SK-N-MC (cell line): Measurements from ENCODE around the gene RYR1.

ENCODE experiments used
- DNase-seq: peaks from one replicate; pipeline ENCODE4 v3.0.0-alpha.2; 2011; ENCODE audit warnings: low read depth, low spot score
- H3K27ac ChIP-seq: fragments of 200-600 bp; sonication (generic); 2 replicates; pipeline ENCODE4 v1.5.1; 2016; ENCODE audit warnings: mixed run types
- H3K36me3 ChIP-seq: fragments of 200-600 bp; sonication (generic); 2 replicates; pipeline ENCODE4 v1.6.1; 2017; ENCODE audit warnings: antibody characterized with exemption, low read length, mixed read lengths; ENCODE audit not compliant: insufficient read depth
- H3K4me3 ChIP-seq: fragments of 200-600 bp; sonication (generic); 2 replicates; pipeline ENCODE4 v1.5.1; 2016
- H3K9ac ChIP-seq: fragments of 200-600 bp; sonication (generic); 2 replicates; pipeline ENCODE4 v1.8.0; 2017; ENCODE audit warnings: mixed run types, mixed read lengths; ENCODE audit not compliant: insufficient read length
- H3K9me3 ChIP-seq: fragments of 200-600 bp; sonication (generic); 2 replicates; pipeline ENCODE4 v1.6.1; 2017; ENCODE audit warnings: low read depth, mild to moderate bottlenecking, antibody characterized with exemption, low read length, moderate library complexity, mixed read lengths
- EZH2 ChIP-seq: fragments of 200-600 bp; sonication (generic); IDR thresholded peaks from one replicate; pipeline ENCODE4 v1.6.1; 2017; ENCODE audit warnings: antibody characterized with exemption
- FOXP2 ChIP-seq: optimal IDR thresholded peaks from 2 replicates; pipeline ENCODE3; 2011; ENCODE audit warnings: mild to moderate bottlenecking, moderate library complexity; ENCODE audit not compliant: insufficient read depth; ENCODE audit errors: extremely low read length, control extremely low read depth
- POLR2AphosphoS5 ChIP-seq: IDR thresholded peaks from 2 replicates; pipeline ENCODE4 v1.6.1; 2012; ENCODE audit warnings: mild to moderate bottlenecking, low read depth, low read length, borderline replicate concordance

RYR1 gene

DNA sequence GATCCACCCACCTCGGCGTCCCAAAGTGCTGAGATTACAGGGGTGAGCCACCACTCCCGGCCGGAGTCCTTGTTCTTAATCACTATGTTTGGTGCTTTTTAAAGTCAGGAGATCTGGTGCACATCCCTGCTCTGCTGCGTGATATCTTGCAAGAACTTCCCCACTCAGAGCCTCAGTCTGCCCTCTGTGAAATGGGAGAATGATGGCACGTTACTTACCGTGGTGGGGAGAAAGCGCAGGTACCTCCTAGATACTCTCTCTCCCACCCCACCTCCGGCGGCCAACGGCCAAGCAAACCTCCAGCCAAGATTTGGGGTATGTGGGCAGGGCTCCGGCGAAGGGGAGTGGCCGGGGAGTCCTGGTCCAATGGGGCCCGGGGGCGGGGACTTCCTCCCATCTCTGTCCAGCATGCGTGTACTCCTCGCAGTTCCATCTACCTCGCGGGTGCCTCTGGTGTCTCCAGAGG is at the start of gene RYR1:
Gene RYR1 (plus strand): TSS at position 424 of the 466 bp plus-strand sequence. CDS start 139 bp downstream, outside the sequence.
- TF ChIP-seq POLR2AphosphoS5 (no peak), EZH2 (no peak), FOXP2 (no peak)
- Histone ChIP-seq H3K27ac (no peak within 1 kb of the TSS), H3K9ac (no peak within 1 kb of the TSS), H3K36me3 (no peaks in the 10 kb centered on the region), H3K4me3 (no peak within 1 kb of the TSS), H3K9me3 (no peaks in the 10 kb centered on the region)
- no peak for DNase-seq

- TF ChIP-seq FOXP2 = no peak
- no peak for TF ChIP-seq EZH2
- TF ChIP-seq POLR2AphosphoS5 = no peak
- H3K36me3 ChIP-seq = peaks cover 31% of the 10 kb centered on the region; the same call in 1 of the 2 replicates
These were observed 49.7 kb upstream of the RYR1 start for GRCh38 chr19:38383743-38384142.

DNA sequence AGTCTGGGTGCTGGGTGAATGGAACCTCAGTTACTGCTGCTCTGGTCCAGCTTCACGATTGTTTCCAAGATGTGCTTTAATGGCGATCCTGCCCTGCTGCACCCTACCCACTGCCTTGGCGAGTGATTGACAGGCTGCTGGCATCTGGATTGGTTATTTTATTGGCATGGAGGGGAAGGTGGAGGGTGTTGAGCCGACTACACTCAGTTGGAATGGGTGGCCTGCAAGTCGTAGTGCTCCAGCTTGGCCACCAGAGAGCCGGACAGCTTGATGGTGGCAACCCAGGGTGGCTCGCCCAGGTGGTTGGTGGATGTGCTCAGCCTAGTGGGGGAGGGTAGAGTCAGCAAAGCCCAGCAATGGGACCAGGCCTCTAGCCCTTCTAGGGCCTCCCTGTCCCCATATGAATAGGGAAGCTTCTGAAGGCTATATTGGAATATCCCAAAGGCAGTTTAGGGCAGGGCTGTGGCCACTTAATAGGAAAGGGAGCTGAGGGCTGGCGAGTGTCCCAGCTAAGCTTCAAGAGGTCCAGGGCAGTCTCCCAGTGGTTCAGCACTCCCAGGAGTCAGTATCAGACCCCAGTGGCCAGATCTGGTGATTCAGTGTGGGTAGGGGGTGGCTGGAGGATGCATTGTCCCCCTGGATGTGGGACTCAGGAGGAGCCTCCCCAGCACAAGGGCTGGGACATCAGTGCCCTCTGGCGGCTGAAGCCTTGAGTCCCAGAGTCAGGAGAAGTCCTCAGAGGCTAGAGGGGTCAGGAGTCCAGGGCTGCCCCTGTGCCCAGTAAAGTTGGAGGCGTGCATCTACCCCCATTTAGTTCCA is 49.1 kb upstream of the RYR1 start:
- Histone ChIP-seq H3K9me3 (no peaks in the 10 kb centered on the region), H3K9ac (no peak overlapping the region), H3K27ac (no peak overlapping the region), H3K4me3 (no peak overlapping the region), H3K36me3 (peaks cover 25% of the 10 kb centered on the region; the same call in 1 of the 2 replicates)
- no peak for TF ChIP-seq EZH2
- no peak; the same call in 1 of the 2 replicates for TF ChIP-seq POLR2AphosphoS5
- TF ChIP-seq FOXP2 = no peak
- DNase-seq = no peak

More at GRCh38 chr19:38383743-38384142, 49.7 kb upstream of the RYR1 start:
- Histone ChIP-seq H3K27ac (no peak overlapping the region), H3K9ac (no peak overlapping the region), H3K4me3 (no peak overlapping the region), H3K9me3 (no peaks in the 10 kb centered on the region)
- DNase-seq = no peak

DNA sequence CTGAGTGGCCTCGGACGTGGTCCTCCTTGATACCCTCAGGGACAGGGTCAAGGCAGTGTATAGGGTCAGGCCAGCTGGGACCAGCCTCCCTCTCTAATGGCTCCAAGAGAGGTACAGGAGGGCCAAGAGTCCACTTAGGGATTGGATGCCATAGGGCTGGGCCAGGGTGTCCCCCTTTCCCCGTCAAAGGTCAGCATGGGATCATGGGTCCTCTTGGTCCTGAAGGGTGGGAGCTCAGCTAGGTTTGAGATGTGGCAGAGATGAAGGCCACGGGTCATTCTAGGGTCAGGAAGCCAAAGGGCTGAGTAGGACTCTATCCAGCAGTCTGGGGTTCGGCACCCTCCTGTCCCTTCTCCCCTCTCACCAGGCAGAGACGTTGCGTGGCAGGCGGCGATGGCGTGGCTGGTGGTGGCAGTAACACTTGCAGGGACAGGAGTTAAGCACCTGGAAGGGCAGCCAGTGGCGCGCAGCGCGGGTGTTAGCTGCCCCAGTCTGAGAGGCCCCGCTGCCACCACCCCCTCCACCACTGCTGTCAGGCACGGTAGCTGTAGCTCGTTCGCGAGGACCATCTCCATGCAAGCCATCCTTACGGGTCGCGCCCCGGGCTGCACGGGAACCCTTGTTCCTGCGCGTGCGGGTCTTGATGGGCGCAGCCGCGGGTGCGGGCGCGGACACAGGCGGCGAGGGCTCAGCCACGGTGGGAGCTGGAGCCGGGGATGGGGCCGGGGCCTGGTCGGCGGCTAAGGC is 48.3 kb upstream of the RYR1 start:
- Histone ChIP-seq H3K27ac (no peak overlapping the region), H3K36me3 (peaks cover 23% of the 10 kb centered on the region; the same call in 1 of the 2 replicates), H3K9ac (no peak overlapping the region), H3K4me3 (no peak overlapping the region), H3K9me3 (no peaks in the 10 kb centered on the region)
- DNase-seq = no peak
- TF ChIP-seq EZH2 (no peak), POLR2AphosphoS5 (no peak; the same call in 1 of the 2 replicates), FOXP2 (no peak)

DNA sequence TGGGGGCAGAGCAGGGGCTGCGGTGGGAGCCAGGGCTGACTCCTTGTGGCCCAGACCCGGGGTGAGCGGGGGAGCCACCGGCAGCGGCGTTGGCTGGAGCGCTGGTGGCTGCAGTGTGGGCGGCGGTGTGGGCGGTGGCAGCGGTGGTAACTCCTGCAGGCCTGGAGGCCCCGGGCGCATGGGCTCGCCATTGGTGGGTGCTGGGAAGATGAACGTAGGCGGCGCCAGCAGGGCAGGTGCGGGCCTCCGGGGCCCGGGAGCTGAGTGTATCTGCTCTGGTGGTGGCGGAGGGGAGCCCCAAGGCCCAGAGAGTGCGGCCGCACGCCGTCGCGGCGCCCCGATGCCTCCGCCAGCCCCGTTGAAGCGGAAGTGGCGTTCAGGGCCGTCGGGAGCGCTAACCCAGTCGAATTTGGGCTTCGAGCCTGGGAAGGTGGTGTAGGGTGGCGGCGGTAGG is 47.7 kb upstream of the RYR1 start:
- H3K9ac ChIP-seq = no peak overlapping the region
- no peak overlapping the region for H3K4me3 ChIP-seq
- no peak for DNase-seq
- H3K9me3 ChIP-seq = no peaks in the 10 kb centered on the region
- peaks cover 21% of the 10 kb centered on the region; the same call in 1 of the 2 replicates for H3K36me3 ChIP-seq
- no peak overlapping the region for H3K27ac ChIP-seq
- TF ChIP-seq EZH2 = no peak
- no peak for TF ChIP-seq POLR2AphosphoS5
- no peak for TF ChIP-seq FOXP2

DNA sequence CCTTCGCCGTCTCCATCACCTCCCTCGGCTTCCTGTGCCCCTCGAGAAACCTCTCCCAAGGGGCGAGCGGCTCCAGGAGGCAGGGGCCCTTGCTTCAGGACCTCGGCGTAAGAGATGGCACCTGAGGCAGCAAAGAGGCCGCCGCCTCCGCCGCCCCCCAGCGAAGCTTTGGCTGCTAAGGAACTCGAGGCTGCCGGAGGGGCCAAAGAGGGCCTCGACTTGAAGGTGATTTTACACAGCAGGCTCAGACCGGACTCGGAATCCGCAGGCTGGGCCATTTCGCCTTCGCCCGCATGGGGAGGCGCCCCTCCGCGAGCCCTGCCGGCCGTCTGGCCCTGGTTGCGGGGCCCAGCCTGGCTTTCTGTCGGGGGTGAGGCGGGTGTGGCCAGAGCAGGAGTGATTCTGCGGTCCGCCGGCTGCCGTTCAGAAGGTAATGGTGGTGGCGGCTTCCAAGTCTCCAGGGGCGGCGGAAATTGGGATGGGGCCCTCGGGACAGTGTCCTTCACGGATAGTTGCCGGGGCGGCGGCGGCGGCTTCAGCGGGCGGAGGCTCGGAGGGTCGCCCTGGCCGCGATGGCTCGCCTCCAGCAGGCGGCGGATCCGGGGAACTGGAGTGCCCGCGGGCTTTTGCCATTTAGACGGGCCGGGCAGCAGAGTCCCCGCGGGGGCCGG is 47.1 kb upstream of the RYR1 start:
- DNase-seq = no peak
- no peak overlapping the region for H3K4me3 ChIP-seq
- H3K9ac ChIP-seq = no peak overlapping the region
- TF ChIP-seq FOXP2 (no peak), EZH2 (no peak), POLR2AphosphoS5 (no peak)
- no peak overlapping the region for H3K27ac ChIP-seq
- H3K36me3 ChIP-seq = peaks cover 15% of the 10 kb centered on the region; the same call in 1 of the 2 replicates
- H3K9me3 ChIP-seq = no peaks in the 10 kb centered on the region

DNA sequence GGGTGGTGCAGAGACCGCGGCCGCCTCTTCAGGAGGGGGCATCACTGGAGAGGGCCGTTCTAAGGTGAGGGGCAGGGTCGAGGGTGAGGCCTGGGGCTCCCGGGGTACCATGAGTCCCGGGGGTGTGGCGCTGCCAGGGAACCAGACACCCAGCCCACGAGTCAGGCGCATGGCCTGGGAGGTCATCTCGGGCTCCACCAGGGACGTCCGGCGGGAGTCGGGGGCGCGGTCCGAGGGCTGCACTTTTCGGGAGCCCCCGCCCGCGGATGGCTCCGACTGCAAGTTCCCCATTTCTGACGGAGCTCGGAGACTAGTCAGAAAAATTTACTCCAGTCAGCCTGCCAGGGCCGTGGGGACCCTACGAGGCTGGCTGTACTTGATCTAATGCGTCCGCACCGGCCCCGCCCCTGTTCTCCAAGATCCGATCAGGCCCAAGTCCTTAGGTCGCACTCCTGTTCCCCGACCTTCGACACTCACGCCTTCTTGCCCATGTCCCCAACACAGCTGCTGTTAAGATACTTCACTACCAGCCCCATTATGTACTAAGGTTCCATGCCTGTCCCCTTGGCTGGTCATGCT is 46.4 kb upstream of the RYR1 start:
- no peak for DNase-seq
- peaks cover 9% of the 10 kb centered on the region; the same call in 1 of the 2 replicates for H3K36me3 ChIP-seq
- TF ChIP-seq POLR2AphosphoS5 = no peak
- no peak for TF ChIP-seq FOXP2
- no peak for TF ChIP-seq EZH2
- no peak overlapping the region for H3K9ac ChIP-seq
- H3K9me3 ChIP-seq = no peaks in the 10 kb centered on the region
- peak overlapping the region; percentile 97 for H3K4me3 ChIP-seq
- no peak overlapping the region for H3K27ac ChIP-seq
